Measurements from ENCODE around the gene EVX1.

- no peak for TF ChIP-seq POLR2A (IDR thresholded peaks at IDR 0.05)
- no peak for TF ChIP-seq CTCF (IDR thresholded peaks at IDR 0.05)
These were observed 21.2 kb downstream of the EVX1 start for GRCh38 chr7:27263781-27264180.
